GM10248 (cell line): Measurements from ENCODE around the gene PEAK1.

ENCODE experiments used
- CTCF ChIA-PET: fragments of 300-600 bp; sonication (Branson Sonifier 250); formaldehyde crosslinking; extraction: SDS; loops from one replicate; lab custom pipeline; 2021; ENCODE audit warnings: antibody characterized with exemption; lab: Yijun Ruan, JAX
- POLR2A ChIA-PET: fragments of 350-650 bp; sonication (Branson Sonifier 250); formaldehyde crosslinking; extraction: SDS; loops from one replicate; lab custom pipeline; 2020; ENCODE audit warnings: antibody characterized with exemption; lab: Yijun Ruan, JAX
- DNase-seq: peaks from one replicate; pipeline ENCODE4 v3.0.0; 2012; ENCODE audit errors: extremely low spot score
- TF ChIP-seq, protein P1 (sequence below): IDR thresholded peaks from 2 replicates; pipeline ENCODE4 v1.5.1; 2012; ENCODE audit warnings: mild to moderate bottlenecking, low read depth; ENCODE audit errors: extremely low read depth, missing control alignments, control extremely low read depth

Gene PEAK1

DNA sequence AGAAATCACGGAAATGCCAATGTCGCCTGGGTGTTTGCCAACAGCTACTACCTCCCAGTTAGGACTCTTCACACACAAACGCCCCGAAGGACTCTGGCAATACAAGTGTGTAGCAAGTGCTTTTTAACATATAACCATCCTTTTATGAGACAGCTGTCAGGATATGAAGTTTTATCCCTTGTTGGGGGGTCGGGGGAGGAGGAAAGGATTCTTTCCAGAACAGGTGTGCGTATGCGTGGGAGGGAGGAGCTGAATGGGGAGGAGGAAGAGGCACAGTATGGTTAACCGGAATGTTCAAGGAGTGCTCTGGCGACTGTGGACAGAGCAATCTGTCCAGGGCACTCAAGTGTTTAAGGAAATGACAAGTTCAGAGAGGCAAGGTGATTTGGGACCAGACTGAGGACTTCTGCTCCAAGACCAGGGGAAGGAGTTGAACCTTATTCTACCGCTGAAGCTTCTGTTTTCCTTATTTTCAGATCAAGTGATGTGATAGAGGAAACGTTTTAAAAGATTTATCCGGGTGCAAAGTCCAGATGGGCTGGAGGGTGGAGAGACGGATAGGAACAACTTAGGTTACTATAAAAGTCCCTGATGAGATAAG is 350.3 kb downstream of the PEAK1 start:
- no peak for DNase-seq
- CTCF ChIA-PET: interaction anchor here (1.3 to 2.0 kb wide), 2 partner anchors 12 to 474 kb away, joined by 5 read pairs; no protein-coding TSS in a partner anchor

DNA sequence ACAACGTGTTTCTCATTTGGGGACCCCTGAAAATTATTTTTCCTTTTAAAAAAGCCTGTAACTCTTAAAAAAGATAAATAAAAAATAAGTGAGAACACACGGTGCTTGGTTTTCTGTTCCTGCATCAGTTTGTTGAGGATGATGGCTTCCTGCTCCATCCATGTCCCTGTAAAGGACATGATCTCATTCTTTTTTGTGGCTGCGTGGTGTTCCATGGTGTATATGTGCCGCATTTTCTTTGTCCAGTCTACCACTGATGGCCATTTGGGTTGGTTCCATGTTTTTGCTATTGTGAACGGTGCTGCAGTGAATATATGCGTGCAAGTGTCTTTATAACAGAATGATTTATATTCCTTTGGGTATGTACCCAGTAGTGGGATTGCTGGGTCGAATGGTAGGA is 351.3 kb downstream of the PEAK1 start:
- DNase-seq: no peak
- ChIA-PET POLR2A (no interaction called here), CTCF (interaction anchor here (1.0 to 2.0 kb wide), 4 partner anchors 9 to 475 kb away, joined by 3 to 5 read pairs (median 4); no protein-coding TSS in a partner anchor)
- TF ChIP-seq, protein P1, sequence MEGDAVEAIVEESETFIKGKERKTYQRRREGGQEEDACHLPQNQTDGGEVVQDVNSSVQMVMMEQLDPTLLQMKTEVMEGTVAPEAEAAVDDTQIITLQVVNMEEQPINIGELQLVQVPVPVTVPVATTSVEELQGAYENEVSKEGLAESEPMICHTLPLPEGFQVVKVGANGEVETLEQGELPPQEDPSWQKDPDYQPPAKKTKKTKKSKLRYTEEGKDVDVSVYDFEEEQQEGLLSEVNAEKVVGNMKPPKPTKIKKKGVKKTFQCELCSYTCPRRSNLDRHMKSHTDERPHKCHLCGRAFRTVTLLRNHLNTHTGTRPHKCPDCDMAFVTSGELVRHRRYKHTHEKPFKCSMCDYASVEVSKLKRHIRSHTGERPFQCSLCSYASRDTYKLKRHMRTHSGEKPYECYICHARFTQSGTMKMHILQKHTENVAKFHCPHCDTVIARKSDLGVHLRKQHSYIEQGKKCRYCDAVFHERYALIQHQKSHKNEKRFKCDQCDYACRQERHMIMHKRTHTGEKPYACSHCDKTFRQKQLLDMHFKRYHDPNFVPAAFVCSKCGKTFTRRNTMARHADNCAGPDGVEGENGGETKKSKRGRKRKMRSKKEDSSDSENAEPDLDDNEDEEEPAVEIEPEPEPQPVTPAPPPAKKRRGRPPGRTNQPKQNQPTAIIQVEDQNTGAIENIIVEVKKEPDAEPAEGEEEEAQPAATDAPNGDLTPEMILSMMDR: no peak

More for the DNA sequence above, 350.3 kb downstream of the PEAK1 start:
- POLR2A ChIA-PET: no interaction called here
- TF ChIP-seq, protein P1: no peak

DNA sequence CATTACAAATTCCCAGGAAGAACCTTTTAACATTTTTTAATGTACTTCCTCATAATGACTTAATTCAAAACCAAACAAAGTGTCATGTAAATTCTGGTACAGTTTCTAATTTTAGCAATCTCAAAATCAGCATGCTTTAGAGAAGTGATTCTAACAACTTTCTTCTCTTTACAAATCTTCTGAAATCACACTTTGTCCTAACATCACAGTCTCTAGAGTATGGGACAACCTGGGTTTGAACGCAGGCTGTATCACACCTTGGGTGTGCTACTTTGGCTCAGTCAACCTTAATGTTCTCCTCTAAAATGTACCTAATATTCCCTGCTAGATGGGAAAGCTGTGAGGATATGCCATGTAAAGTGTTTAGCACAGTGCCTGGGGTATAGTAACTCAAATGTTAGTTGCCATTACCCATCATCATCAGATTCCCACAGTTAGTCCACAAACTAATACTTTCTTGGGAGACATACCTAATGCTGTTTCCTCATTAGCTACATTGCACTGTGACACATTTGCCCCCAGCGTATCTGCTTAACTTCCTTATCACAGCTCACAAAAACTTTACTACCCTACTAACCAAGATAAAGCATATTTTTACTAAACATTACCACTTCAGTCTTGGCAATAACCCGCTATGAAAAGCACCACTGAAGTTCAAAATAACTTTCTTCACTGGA is 352.1 kb downstream of the PEAK1 start:
- CTCF ChIA-PET: interaction anchor here (1.0 to 1.3 kb wide), 3 partner anchors 8 to 33 kb away, joined by 3 to 4 read pairs (median 3); no protein-coding TSS in a partner anchor
- TF ChIP-seq, protein P1: no peak
- DNase-seq: no peak
- POLR2A ChIA-PET: no interaction called here

DNA sequence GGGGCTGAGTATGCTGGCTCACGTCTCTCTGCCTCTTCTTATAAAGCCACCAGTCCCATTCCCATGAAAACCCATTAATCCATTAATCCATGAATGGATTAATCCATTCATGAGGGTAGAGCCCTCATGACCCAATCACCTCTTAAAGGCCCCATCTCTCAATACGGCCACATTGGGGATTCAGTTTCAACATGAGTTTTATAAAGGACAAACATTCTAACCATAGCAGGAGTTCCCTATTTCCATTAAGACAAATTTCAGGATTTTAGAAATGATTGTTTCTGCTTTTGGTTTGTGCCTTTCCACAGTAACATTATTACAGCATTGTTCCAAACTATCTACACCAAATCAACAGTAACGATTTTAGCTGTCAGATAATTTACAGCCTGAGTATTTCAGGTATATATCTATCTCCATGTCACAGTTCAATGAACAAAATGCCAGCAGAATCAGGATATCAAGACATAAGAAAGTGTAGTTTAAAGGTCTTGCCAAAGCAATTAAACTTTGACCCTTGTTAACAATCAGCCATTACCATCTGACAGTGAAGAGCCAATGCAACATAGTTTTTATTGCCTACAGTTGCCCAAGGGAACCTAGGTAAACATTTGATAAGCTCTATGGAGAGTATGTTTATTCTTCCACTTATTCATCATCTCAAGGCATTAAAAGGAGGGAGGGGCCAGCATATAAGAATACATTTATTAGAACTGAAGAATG is 352.8 kb downstream of the PEAK1 start:
- CTCF ChIA-PET: interaction anchor here (1.2 to 1.3 kb wide), 2 partner anchors 23 to 32 kb away, joined by 3 to 4 read pairs; no protein-coding TSS in a partner anchor
- POLR2A ChIA-PET: no interaction called here
- DNase-seq: no peak
- TF ChIP-seq, protein P1: no peak

DNA sequence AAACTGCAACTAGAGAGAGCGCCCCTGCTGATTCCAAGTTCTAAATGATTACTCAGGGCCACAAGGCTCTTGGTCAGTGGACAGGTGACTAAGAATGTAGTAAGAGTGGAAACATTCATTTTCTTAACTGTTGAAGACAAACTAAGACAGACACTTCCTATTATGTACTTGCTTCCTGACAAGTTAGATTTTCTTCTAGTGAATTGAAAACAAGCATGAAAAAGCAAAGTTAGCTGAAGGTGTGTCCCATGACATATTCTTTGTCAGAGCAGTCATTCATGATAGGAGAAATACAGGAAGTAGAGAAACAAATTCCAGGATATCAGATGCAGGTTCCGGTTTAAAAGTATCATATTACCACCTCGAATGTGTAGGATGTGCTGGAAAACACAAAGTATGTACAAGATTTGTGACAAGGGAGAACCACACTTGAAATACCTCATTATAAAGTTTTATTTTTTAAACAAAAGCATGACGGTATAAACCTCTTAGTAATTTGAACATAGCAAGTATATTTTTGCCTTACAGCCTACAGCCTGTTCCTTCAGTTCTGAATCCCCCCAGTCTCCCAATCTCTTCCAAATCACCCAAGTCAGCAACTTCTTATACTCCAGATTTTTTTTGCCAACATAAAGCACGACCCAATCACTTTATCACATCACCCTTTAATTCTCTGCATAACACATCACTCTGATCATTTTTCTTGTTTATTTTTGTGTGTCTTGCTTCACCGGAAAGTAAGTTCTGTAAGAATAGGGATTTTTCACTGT is 355.2 kb downstream of the PEAK1 start:
- ChIA-PET POLR2A (no interaction called here), CTCF (interaction anchor here (1.2 to 2.0 kb wide), 3 partner anchors 19 to 479 kb away, joined by 3 to 7 read pairs (median 4); no protein-coding TSS in a partner anchor)
- DNase-seq: no peak
- TF ChIP-seq, protein P1: no peak
